Brain microvascular endothelial cell (primary cell): Measurements from ENCODE around the gene SCART1.

Experiments
- DNase-seq: peaks from one replicate; pipeline ENCODE4 v3.0.0-alpha.2; 2020
- H3K27ac ChIP-seq: fragments of 250-450 bp; sonication (Bioruptor Pico); 2 replicates; pipeline ENCODE4 v1.5.1; 2020; ENCODE audit warnings: mild to moderate bottlenecking, moderate library complexity
- H3K27me3 ChIP-seq: fragments of 250-450 bp; sonication (Bioruptor Pico); replicated peaks from 2 replicates; pipeline ENCODE4 v1.5.1; 2020; ENCODE audit warnings: mild to moderate bottlenecking
- H3K36me3 ChIP-seq: fragments of 250-450 bp; sonication (Bioruptor Pico); replicated peaks from 2 replicates; pipeline ENCODE4 v1.5.1; 2020; ENCODE audit warnings: mild to moderate bottlenecking
- H3K4me3 ChIP-seq: 2 replicates; pipeline ENCODE4 v1.5.1; 2011; ENCODE audit warnings: low read depth, mild to moderate bottlenecking, control low read depth, low read length, moderate library complexity
- in situ Hi-C: cut with HindIII; loops from 2 replicates; pipeline ENCODE4 v1.10.0; 2017; ENCODE audit warnings: low sequenced_read_pairs, low pct_ligation_motif_present
- TF ChIP-seq, protein P1 (sequence below): IDR thresholded peaks from 2 replicates; pipeline ENCODE4 v1.5.1; 2011; ENCODE audit warnings: low read depth, mild to moderate bottlenecking, moderate library complexity, low read length, control low read depth, inconsistent platforms; ENCODE audit errors: missing control alignments

Gene SCART1

DNA sequence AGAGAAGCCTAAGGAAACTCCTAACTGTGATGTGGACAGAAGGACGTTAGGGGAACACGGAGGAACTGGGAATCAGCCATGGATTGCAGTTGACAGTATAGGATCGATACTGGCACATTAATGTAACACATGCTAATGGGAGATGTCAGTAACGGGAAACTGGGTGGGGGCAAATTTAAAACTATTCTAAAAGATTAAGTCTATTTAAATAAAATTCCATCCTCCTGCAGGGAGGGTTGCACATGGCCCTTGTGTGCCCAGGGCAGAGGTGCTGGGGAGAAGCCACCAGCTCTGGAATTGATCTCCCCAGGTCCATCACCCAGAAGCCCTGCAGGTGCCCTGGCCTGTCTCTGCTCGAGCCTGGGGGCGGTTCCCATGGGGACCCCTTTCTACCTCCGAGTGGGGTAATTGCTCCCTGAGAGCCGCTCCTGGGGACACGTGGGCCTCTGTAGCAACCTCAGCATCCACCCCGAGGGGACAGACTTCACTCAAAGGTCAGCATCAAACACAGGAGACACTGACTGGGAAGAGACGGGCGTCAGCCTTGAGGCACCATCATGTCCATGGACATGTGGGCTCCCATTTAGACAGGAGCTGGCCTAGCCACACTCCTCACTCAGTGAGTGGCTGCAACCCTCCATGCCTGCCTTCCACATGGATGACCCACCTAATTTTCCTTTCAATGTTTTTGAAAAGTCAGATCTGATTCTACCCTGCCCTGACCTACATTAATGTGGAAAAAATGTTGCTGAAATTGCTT is 21.1 kb downstream of the SCART1 start:
- no peaks in the 10 kb centered on the region for H3K36me3 ChIP-seq
- in situ Hi-C loops: no loop called here
- TF ChIP-seq, protein P1, sequence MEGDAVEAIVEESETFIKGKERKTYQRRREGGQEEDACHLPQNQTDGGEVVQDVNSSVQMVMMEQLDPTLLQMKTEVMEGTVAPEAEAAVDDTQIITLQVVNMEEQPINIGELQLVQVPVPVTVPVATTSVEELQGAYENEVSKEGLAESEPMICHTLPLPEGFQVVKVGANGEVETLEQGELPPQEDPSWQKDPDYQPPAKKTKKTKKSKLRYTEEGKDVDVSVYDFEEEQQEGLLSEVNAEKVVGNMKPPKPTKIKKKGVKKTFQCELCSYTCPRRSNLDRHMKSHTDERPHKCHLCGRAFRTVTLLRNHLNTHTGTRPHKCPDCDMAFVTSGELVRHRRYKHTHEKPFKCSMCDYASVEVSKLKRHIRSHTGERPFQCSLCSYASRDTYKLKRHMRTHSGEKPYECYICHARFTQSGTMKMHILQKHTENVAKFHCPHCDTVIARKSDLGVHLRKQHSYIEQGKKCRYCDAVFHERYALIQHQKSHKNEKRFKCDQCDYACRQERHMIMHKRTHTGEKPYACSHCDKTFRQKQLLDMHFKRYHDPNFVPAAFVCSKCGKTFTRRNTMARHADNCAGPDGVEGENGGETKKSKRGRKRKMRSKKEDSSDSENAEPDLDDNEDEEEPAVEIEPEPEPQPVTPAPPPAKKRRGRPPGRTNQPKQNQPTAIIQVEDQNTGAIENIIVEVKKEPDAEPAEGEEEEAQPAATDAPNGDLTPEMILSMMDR: no peak
- no peaks in the 10 kb centered on the region for H3K27me3 ChIP-seq
- no peak overlapping the region for H3K4me3 ChIP-seq
- no peak for DNase-seq
- no peak overlapping the region for H3K27ac ChIP-seq

- Histone ChIP-seq H3K27me3 (no peaks in the 10 kb centered on the region), H3K36me3 (no peaks in the 10 kb centered on the region), H3K27ac (no peak overlapping the region), H3K4me3 (no peak overlapping the region)
- TF ChIP-seq, protein P1: no peak
- in situ Hi-C loops: no loop called here
- DNase-seq: no peak
Observed at GRCh38 chr10:133475425-133475734, 21.6 kb downstream of the SCART1 start.

GRCh38 chr10:133475821-133476640 is 22.3 kb downstream of the SCART1 start:
- TF ChIP-seq, protein P1: no peak
- in situ Hi-C loops: no loop called here
- no peaks in the 10 kb centered on the region for H3K36me3 ChIP-seq
- no peak overlapping the region for H3K27ac ChIP-seq
- no peaks in the 10 kb centered on the region for H3K27me3 ChIP-seq
- DNase-seq: no peak
- no peak overlapping the region for H3K4me3 ChIP-seq

DNA sequence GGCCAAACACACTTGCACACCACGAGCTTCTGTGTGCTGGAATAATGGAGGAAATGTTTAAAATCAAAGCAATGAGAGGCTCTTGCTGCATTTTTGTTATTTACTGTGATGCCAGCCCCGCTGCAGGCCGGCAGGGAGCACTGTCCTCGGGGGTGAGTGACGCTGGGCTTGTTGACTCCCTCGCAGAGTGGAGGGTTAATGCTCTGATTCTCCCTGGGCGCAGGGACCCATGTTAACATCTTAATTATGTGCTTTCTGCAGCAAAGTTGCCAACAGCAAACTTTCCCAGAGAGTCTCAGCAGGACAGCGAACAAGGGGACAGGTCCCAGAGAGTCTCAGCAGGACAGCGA is 22.9 kb downstream of the SCART1 start:
- no peaks in the 10 kb centered on the region for H3K36me3 ChIP-seq
- no peak overlapping the region for H3K27ac ChIP-seq

DNA sequence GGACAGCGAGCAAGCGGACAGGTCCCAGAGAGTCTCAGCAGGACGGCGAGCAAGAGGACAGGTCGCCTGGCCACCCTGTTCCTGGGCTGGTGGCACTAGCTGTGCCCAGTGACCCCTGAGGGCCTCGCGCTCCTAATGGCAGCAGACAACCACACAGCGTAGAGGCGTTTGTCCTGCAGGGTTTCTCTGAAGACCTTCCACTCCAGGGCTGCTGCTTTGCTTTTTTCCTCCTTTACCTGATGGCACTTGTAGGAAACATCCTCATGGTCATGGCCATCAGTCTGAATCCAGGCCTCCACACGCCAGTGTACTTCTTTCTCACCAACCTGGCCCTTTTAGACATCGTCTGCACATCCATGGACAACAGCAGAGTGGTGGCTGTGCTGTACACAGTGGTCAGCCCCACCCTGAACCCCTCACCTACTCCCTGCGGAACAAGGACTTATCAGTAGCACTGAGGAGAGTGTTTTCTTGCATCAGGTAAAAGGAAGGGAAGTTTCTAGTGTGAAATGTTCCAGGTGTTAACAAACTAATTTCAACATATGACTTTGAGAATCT is 27.4 kb downstream of the SCART1 start:
- Histone ChIP-seq H3K4me3 (no peak overlapping the region), H3K27ac (no peak overlapping the region), H3K27me3 (no peaks in the 10 kb centered on the region), H3K36me3 (no peaks in the 10 kb centered on the region)
- in situ Hi-C loops: no loop called here
- no peak for DNase-seq
- TF ChIP-seq, protein P1: no peak

More for the DNA sequence above, 22.9 kb downstream of the SCART1 start:
- TF ChIP-seq, protein P1: no peak
- in situ Hi-C loops: no loop called here
- H3K4me3 ChIP-seq: no peak overlapping the region
- no peak for DNase-seq
- no peaks in the 10 kb centered on the region for H3K27me3 ChIP-seq
